Suprapubic skin (tissue), 4 donors: Measurements from ENCODE around the gene PROSER2.

Experiments
- CTCF ChIP-seq, 2 donors: fragments of 200-600 bp in 1 of 2; fragments of 450-650 bp in 1 of 2; sonication (generic) in 1 of 2; IDR thresholded peaks; one replicate each; pipeline ENCODE4 v1.5.1; 2016 to 2019; ENCODE audit warnings: antibody characterized with exemption in 2 of 2, mild to moderate bottlenecking in 1 of 2, moderate library complexity in 1 of 2
- POLR2A ChIP-seq, 2 donors: fragments of 450-650 bp; IDR thresholded peaks; one replicate each; pipeline ENCODE4 v1.6.1; 2017; ENCODE audit warnings: antibody characterized with exemption in 2 of 2, mild to moderate bottlenecking in 2 of 2, moderate library complexity in 2 of 2
- POLR2AphosphoS5 ChIP-seq, 3 donors: sonication (generic); formaldehyde crosslinking; IDR thresholded peaks; one replicate each; pipeline ENCODE4 v1.6.1; 2017; ENCODE audit warnings: antibody characterized with exemption in 3 of 3

GRCh38 chr10:11773761-11774441 is 49.3 kb upstream of the PROSER2 start:
- TF ChIP-seq CTCF (IDR thresholded peaks at IDR 0.05) (no peak), POLR2AphosphoS5 (IDR thresholded peaks at IDR 0.05) (no peak), POLR2A (IDR thresholded peaks at IDR 0.05) (no peak)
